Hematopoietic multipotent progenitor cell (in vitro differentiated cells): Measurements from ENCODE around the gene PHRF1. TPM values are rescaled to one million over a fixed set of nuclear protein-coding genes. Genes with fewer than 3 reads are reported as not detected.
"Not testable (repeated sequence)": the region's sequence is repeated elsewhere in the genome, so short reads cannot be mapped to it uniquely, and the experiment has no call there.

Experiments used
- DNase-seq, 3 donors: peaks; one replicate each; pipeline ENCODE4 v3.0.0-alpha.2; 2011 to 2015; ENCODE audit warnings: low read depth in 2 of 3, low spot score in 2 of 3
- small RNA-seq: library from RNA; depleted of rRNA; stranded (forward); fragments of <200 nt; gene quantifications from one replicate; pipeline ENCODE3, GENCODE V24; 2012
- total RNA-seq: library from RNA; depleted of rRNA; stranded (reverse); fragments of >200 nt; gene quantifications from one replicate; pipeline ENCODE4 v1.2.3, GENCODE V29; 2012

PHRF1 gene
- total RNA-seq, 1 donor: 36.6 TPM

DNA sequence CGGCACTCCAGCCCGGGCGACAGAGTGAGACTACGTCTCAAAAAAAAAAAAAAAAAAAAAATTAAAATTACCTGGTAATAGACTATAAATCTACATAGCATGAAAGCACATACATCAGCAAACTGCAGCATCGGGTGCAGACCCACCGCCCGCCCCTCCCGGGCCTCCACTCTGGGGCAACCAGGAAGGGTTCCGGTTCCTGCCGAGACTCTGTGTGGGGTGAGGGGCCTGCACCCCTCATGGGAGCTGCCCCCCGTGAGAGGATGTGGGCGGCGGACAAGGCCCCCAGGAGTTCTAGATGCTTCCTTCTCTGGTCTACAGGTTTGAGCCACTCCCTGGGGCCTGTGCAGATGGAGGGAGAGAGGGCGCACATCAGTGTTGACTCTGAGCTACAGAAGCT lies 69.9 kb downstream of the PHRF1 start:
- no peak for DNase-seq

- not testable (repeated sequence) for DNase-seq
These were observed 71.4 kb downstream of the PHRF1 start for GRCh38 chr11:647672-648158.

DNA sequence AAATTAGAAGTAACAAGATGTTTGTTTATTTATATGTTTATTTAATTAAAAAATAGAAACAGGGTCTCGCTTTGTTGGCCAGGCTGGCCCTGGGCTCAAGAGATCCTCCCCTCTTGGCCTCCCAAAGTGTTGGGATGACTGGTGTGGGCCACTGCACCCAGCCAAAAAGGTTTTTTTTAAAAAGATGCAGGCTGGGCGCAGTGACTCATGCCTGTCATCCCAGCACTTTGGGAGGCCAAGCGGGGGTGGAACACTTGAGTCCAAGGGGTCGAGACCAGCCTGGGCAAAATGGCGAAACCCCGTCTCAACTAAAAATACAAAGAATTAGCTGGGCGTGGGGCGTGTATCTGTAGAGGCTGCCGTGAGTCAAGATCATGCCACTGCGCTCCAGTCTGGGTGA lies 74.2 kb downstream of the PHRF1 start:
- DNase-seq: no peak

DNA sequence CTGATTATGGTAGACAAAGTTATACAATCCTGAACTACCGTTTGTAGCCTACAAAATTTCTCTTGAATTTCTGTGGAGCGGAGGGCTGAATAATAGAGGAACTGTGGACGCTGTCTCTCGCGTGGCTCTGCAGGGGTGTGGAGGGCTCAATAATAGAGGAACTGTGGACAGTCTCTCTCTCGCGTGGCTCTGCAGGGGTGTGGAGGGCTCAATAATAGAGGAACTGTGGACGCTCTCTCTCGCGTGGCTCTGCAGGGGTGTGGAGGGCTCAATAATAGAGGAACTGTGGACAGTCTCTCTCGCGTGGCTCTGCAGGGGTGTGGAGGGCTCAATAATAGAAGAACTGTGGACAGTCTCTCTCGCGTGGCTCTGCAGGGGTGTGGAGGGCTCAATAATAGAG lies 76.9 kb downstream of the PHRF1 start:
- not testable (repeated sequence) for DNase-seq

DNA sequence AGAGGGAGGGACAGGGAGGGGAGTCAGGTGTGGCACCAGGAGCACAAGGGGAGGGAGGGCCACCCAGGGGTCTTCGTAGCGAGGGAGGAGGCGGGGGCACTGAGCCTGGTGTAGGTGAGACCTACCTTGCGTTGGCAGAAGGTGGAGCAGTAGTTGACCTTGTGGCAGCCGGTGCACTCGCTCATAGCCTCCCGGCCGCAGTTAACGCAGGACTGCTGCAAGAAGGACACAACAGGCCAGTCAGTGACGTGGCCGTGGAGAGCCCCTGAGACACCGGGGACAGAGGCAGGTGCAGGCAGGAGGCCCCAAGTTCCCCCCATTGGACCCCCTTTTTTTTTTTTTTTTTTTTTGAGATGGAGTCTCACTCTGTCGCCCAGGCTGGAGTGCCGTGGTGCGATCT lies 77.6 kb downstream of the PHRF1 start:
- no peak for DNase-seq

DNA sequence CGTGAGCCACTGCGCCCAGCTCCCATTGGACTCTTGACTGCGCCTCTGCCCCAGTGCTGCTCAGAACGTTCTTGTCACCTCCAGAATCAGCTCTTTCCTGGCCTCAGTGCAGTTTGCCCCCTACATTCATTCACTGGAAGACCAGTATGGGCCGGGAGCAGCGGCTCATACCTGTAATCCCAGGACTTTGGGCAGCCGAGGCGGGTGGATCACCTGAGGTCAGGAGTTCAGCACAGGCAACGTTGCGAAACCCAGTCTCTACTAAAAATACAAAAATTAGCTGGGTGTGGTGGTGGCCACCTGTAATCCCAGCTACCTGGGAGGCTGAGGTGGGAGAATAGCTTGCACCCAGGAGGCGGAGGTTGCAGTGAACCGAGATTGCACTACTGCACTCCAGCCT lies 78.2 kb downstream of the PHRF1 start:
- not testable (repeated sequence) for DNase-seq

GRCh38 chr11:655036-655726 lies 78.9 kb downstream of the PHRF1 start:
- DNase-seq: no peak

- no peak for DNase-seq
These were observed 80.2 kb downstream of the PHRF1 start for GRCh38 chr11:656426-656825.

DNA sequence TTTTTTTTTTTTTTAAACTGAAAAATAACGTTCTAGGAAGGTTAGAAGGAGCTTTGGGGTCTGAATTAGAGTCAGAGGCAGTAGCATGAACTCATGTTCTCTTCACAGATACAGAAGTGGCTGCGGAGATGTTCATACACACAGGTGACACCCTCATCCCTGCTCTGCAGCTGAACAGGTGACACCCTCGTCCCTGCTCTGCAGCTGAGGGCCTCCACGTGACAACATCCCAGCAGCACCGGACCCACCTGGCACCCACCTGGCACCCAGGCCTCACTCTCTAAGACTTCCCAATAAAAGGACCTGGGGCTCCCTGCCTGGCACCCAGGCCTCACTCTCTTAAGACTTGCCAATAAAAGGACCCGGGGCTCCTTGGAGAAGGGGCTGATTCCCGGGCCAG lies 80.6 kb downstream of the PHRF1 start:
- no peak for DNase-seq

- no peak for DNase-seq
These were observed 81.4 kb downstream of the PHRF1 start for GRCh38 chr11:657691-658126.

GRCh38 chr11:659532-660085 lies 83.3 kb downstream of the PHRF1 start:
- no peak for DNase-seq

GRCh38 chr11:660281-660680 lies 84.0 kb downstream of the PHRF1 start:
- DNase-seq: no peak

DNA sequence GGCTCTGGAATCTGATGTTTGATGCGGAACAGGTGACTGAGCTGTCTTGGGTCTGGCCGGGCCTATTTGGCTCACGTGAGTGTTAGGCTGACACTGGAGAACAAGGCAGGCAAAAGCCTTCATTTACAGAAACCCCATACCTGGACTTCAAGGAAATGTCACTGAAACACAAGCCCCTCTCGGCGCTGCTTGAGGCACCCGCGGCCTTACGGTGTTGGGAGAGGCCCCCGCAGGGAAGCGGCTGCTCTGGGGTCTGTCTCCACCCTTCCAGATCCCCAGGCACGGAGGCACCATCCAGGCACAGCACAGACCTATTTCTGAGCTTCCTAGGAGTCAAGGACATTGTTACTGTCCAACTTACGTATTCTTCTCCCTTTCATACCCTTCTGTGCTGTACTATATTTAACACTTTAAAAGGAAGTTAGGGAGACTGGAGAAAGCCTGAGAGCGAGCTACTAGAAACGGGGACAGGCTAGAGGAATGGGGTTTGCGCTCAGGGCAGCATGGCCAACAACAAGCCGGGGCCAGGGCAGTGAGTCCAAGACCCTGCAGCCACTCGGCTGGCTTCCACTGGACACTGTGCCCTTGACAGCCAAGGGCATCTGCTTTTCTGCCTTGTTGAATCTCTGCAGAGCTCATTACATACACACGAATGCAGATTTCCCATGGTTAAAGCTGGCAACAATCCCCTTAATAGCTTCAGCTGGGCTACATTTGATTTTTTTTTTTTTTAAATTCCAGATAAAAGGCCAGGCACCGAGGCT lies 84.6 kb downstream of the PHRF1 start:
- DNase-seq: no peak

Small RNA genes within 50 kb of the gene (small RNA-seq; reads per million reads assigned to genes)
- gene MIR210: 0.95 reads per million, percentile 29 among the genes with 10 or more reads in this experiment

Other genes with a start within 250 kb of the PHRF1 start
- gene B4GALNT4, start 207.0 kb upstream of the PHRF1 start, total RNA-seq: 3.5 TPM
- gene PKP3, start 182.3 kb upstream of the PHRF1 start, total RNA-seq: 0.27 TPM
- 75.7 TPM for gene SIGIRR, start 161.5 kb upstream of the PHRF1 start, total RNA-seq
- gene ANO9, start 134.5 kb upstream of the PHRF1 start, total RNA-seq: 7.0 TPM
- 42.3 TPM for gene PTDSS2, start 126.2 kb upstream of the PHRF1 start, total RNA-seq
- gene RNH1, start 69.2 kb upstream of the PHRF1 start, total RNA-seq: 165 TPM
- gene HRAS, start 40.9 kb upstream of the PHRF1 start, total RNA-seq: 22.1 TPM
- gene LRRC56, start 38.9 kb upstream of the PHRF1 start, total RNA-seq: 3.5 TPM
- gene LMNTD2, start 15.7 kb upstream of the PHRF1 start, total RNA-seq: 1.6 TPM
- gene RASSF7, start 15.5 kb upstream of the PHRF1 start, total RNA-seq: 30.2 TPM
- gene IRF7, start 39.5 kb downstream of the PHRF1 start, total RNA-seq: 62.5 TPM
- gene CDHR5, start 48.5 kb downstream of the PHRF1 start, total RNA-seq: not detected
- not detected for gene SCT, start 50.7 kb downstream of the PHRF1 start, total RNA-seq
- 0.27 TPM for gene DRD4, start 60.8 kb downstream of the PHRF1 start, total RNA-seq
- gene DEAF1, start 118.8 kb downstream of the PHRF1 start, total RNA-seq: 80.8 TPM
- gene TMEM80, start 119.3 kb downstream of the PHRF1 start, total RNA-seq: 25.6 TPM
- 5.7 TPM for gene EPS8L2, start 129.8 kb downstream of the PHRF1 start, total RNA-seq
- 401 TPM for gene TALDO1, start 171.0 kb downstream of the PHRF1 start, total RNA-seq
- gene GATD1, start 201.0 kb downstream of the PHRF1 start, total RNA-seq: 41.7 TPM
- not detected for gene CEND1, start 213.6 kb downstream of the PHRF1 start, total RNA-seq
- gene SLC25A22, start 221.8 kb downstream of the PHRF1 start, total RNA-seq: 12.1 TPM
- 11.3 TPM for gene PIDD1, start 228.8 kb downstream of the PHRF1 start, total RNA-seq
- gene RPLP2, start 233.5 kb downstream of the PHRF1 start, total RNA-seq: 2,675 TPM
- gene PNPLA2, start 242.4 kb downstream of the PHRF1 start, total RNA-seq: 107 TPM